Esophagus squamous epithelium (tissue), 4 donors: ENCODE measurements around the gene LEFTY2.

Experiments
- CTCF ChIP-seq, 6 experiments: fragments of 450-650 bp in 4 of 6; fragments of 200-600 bp in 2 of 6; sonication (generic) in 2 of 6; IDR thresholded peaks; one replicate each; pipeline ENCODE4 v1.5.1; 2016 to 2019; ENCODE audit warnings: antibody characterized with exemption in 6 of 6, mild to moderate bottlenecking in 4 of 6, moderate library complexity in 4 of 6
- POLR2A ChIP-seq, 4 donors: fragments of 450-650 bp; IDR thresholded peaks; one replicate each; pipeline ENCODE4 v1.6.1; 2017; ENCODE audit warnings: antibody characterized with exemption in 4 of 4, mild to moderate bottlenecking in 4 of 4, moderate library complexity in 3 of 4

GRCh38 chr1:225926551-225927113 lies 14.4 kb downstream of the LEFTY2 start:
- TF ChIP-seq CTCF (IDR thresholded peaks at IDR 0.05) (no peak), POLR2A (IDR thresholded peaks at IDR 0.05) (no peak)
